GM20431 (cell line): ENCODE measurements around the gene PLA2G2C.
"Not testable (repeated sequence)": the region's sequence is repeated elsewhere in the genome, so short reads cannot be mapped to it uniquely, and the experiment has no call there.

Source experiments
- in situ Hi-C: fragments of 300-500 bp; cut with MseI, MboI; formaldehyde crosslinking; loops from one replicate; pipeline ENCODE4 v1.15.0; 2020; ENCODE audit warnings: low sequenced_read_pairs; ENCODE audit not compliant: unreplicated experiment

PLA2G2C gene

GRCh38 chr1:20139776-20140612, 46.3 kb downstream of the PLA2G2C start:
- in situ Hi-C loops: no loop called here

GRCh38 chr1:20138961-20139550, 47.3 kb downstream of the PLA2G2C start, which contains the start of gene PLA2G2F:
TSS of gene PLA2G2F (plus strand) at chr1:20139323. CDS start at chr1:20139428, 105 bp downstream.
- in situ Hi-C loops: no loop called here

- in situ Hi-C loops: no loop called here
These were observed 48.0 kb downstream of the PLA2G2C start for GRCh38 chr1:20138346-20138745.

GRCh38 chr1:20137604-20138003, 48.7 kb downstream of the PLA2G2C start:
- in situ Hi-C loops: no loop called here

- in situ Hi-C loops: no loop called here
These were observed 49.3 kb downstream of the PLA2G2C start for GRCh38 chr1:20137055-20137454.

GRCh38 chr1:20136249-20136648, 50.1 kb downstream of the PLA2G2C start:
- in situ Hi-C loops: no loop called here

- in situ Hi-C loops: no loop called here
These were observed 51.3 kb downstream of the PLA2G2C start for GRCh38 chr1:20134995-20135394.

- in situ Hi-C loops: not testable (repeated sequence)
These were observed 55.8 kb downstream of the PLA2G2C start for GRCh38 chr1:20130518-20130917.

- in situ Hi-C loops: no loop called here
These were observed 59.4 kb downstream of the PLA2G2C start for GRCh38 chr1:20126806-20127440.

GRCh38 chr1:20126041-20126805, 60.1 kb downstream of the PLA2G2C start:
- in situ Hi-C loops: no loop called here

- in situ Hi-C loops: no loop called here
These were observed 61.2 kb downstream of the PLA2G2C start for GRCh38 chr1:20125100-20125499.

- in situ Hi-C loops: no loop called here
These were observed 61.8 kb downstream of the PLA2G2C start for GRCh38 chr1:20124456-20125057.

GRCh38 chr1:20123722-20124455, 62.4 kb downstream of the PLA2G2C start:
- in situ Hi-C loops: no loop called here

GRCh38 chr1:20120796-20121195, 65.5 kb downstream of the PLA2G2C start:
- in situ Hi-C loops: no loop called here

GRCh38 chr1:20119347-20119746, 67.0 kb downstream of the PLA2G2C start, which contains the start of gene PLA2G2D:
TSS of gene PLA2G2D (minus strand) at chr1:20119536. CDS start at chr1:20119498, 38 bp downstream.
- in situ Hi-C loops: no loop called here

GRCh38 chr1:20117236-20117635, 69.1 kb downstream of the PLA2G2C start:
- in situ Hi-C loops: no loop called here

- in situ Hi-C loops: no loop called here
These were observed 70.4 kb downstream of the PLA2G2C start for GRCh38 chr1:20115916-20116315.

GRCh38 chr1:20115479-20115878, 70.8 kb downstream of the PLA2G2C start:
- in situ Hi-C loops: no loop called here

GRCh38 chr1:20114021-20114648, 72.2 kb downstream of the PLA2G2C start:
- in situ Hi-C loops: no loop called here
